HepG2 (cell line): ENCODE measurements around the gene TSNAXIP1. TPM values are rescaled to one million over a fixed set of nuclear protein-coding genes. Genes with fewer than 3 reads are reported as not detected.
A peak's percentile ranks its signal among the peaks of the same experiment; 100 is the strongest.

Experiments used
- ATF2 ChIP-seq: sonication (generic); formaldehyde crosslinking; IDR thresholded peaks from 2 replicates; pipeline ENCODE4 v1.4.0; 2020; ENCODE audit warnings: missing genetic modification reagents
- ATF7 ChIP-seq, 2 experiments: fragments of 450-650 bp in 1 of 2; sonication (generic) in 1 of 2; formaldehyde crosslinking in 1 of 2; IDR thresholded peaks; 2 replicates each; pipeline versions ENCODE4 v1.4.0 to v1.6.1; 2016 to 2020; ENCODE audit warnings: antibody characterized with exemption in 1 of 2, mild to moderate bottlenecking in 1 of 2, missing genetic modification reagents in 1 of 2
- GMEB1 ChIP-seq: sonication (generic); formaldehyde crosslinking; IDR thresholded peaks from 2 replicates; pipeline ENCODE4 v1.5.1; 2020; ENCODE audit warnings: missing genetic modification reagents, mild to moderate bottlenecking, borderline replicate concordance
- HNRNPL ChIP-seq: fragments of 200-400 bp; formaldehyde crosslinking; IDR thresholded peaks from 2 replicates; pipeline ENCODE4 v1.6.1; 2017; ENCODE audit warnings: mild to moderate bottlenecking, low read depth, low read length
- KLF16 ChIP-seq, 2 experiments: sonication (generic) in 1 of 2; formaldehyde crosslinking in 1 of 2; IDR thresholded peaks; 2 replicates each; pipeline versions ENCODE4 v1.6.1 to v1.8.0; 2016 to 2023; ENCODE audit warnings: missing genetic modification reagents in 2 of 2, missing compliant biosample characterization in 1 of 2
- NCOR1 ChIP-seq: fragments of 200-600 bp; sonication (generic); IDR thresholded peaks from 2 replicates; pipeline ENCODE4 v1.7.0; 2017; ENCODE audit warnings: antibody characterized with exemption, low read length, borderline replicate concordance
- PCBP2 ChIP-seq: fragments of 200-400 bp; formaldehyde crosslinking; optimal IDR thresholded peaks from 2 replicates; pipeline ENCODE3; 2018; ENCODE audit warnings: low read length, low read depth; ENCODE audit not compliant: poor library complexity, severe bottlenecking
- RAD51 ChIP-seq: fragments of 450-650 bp; IDR thresholded peaks from 2 replicates; pipeline ENCODE4 v1.6.1; 2016; ENCODE audit warnings: borderline replicate concordance
- RFX1 ChIP-seq: fragments of 450-650 bp; IDR thresholded peaks from 2 replicates; pipeline ENCODE4 v1.6.1; 2017
- RFXANK ChIP-seq: IDR thresholded peaks from 2 replicates; pipeline ENCODE4 v1.6.1; 2016
- U2AF2 ChIP-seq: fragments of 200-400 bp; formaldehyde crosslinking; IDR thresholded peaks from 2 replicates; pipeline ENCODE4 v1.6.1; 2017; ENCODE audit warnings: low read depth, mild to moderate bottlenecking, low read length
- ZKSCAN8 ChIP-seq: IDR thresholded peaks from 2 replicates; pipeline ENCODE4 v1.6.1; 2016; ENCODE audit warnings: borderline replicate concordance, missing genetic modification reagents, missing compliant biosample characterization
- ZNF282 ChIP-seq: fragments of 450-650 bp; IDR thresholded peaks from 2 replicates; pipeline ENCODE4 v1.6.1; 2018; ENCODE audit not compliant: partially characterized antibody
- ZNF350 ChIP-seq: sonication (generic); formaldehyde crosslinking; IDR thresholded peaks from 2 replicates; pipeline ENCODE4 v1.4.0; 2020; ENCODE audit warnings: mild to moderate bottlenecking, low read depth, missing genetic modification reagents, borderline replicate concordance
- ZNF512B ChIP-seq: sonication (generic); formaldehyde crosslinking; IDR thresholded peaks from 2 replicates; pipeline ENCODE4 v1.5.1; 2020; ENCODE audit warnings: missing genetic modification reagents, mild to moderate bottlenecking, borderline replicate concordance
- ZNF598 ChIP-seq: sonication (generic); formaldehyde crosslinking; IDR thresholded peaks from 2 replicates; pipeline ENCODE4 v1.5.1; 2020; ENCODE audit warnings: mild to moderate bottlenecking, missing genetic modification reagents, borderline replicate concordance
- ZNF704 ChIP-seq: sonication (generic); formaldehyde crosslinking; IDR thresholded peaks from 2 replicates; pipeline ENCODE4 v1.8.1; 2023; ENCODE audit warnings: mild to moderate bottlenecking, inconsistent platforms, moderate library complexity, missing genetic modification reagents, borderline replicate concordance
- ZNF770 ChIP-seq: sonication (generic); formaldehyde crosslinking; IDR thresholded peaks from 2 replicates; pipeline ENCODE4 v1.5.0; 2020; ENCODE audit warnings: mild to moderate bottlenecking, missing genetic modification reagents
- ZNF816 ChIP-seq: sonication (generic); formaldehyde crosslinking; IDR thresholded peaks from 2 replicates; pipeline ENCODE4 v1.8.0; 2022; ENCODE audit warnings: missing genetic modification reagents, mild to moderate bottlenecking, borderline replicate concordance
- ZNF879 ChIP-seq: sonication (generic); formaldehyde crosslinking; IDR thresholded peaks from 2 replicates; pipeline ENCODE4 v1.8.1; 2023; ENCODE audit warnings: missing genetic modification reagents
- polyA plus RNA-seq, 8 experiments: library from polyadenylated mRNA; depleted of rRNA in 3 of 8; stranded (reverse) in 7 of 8; unstranded in 1 of 8; fragments of >200 nt; fragmentation: Illumina TruSeq in 4 of 8; extraction: Trizol in 4 of 8; gene quantifications; 2 replicates each; pipeline versions ENCODE4 v1.2.1 to v1.2.3, GENCODE V29; 2011 to 2016; ENCODE audit warnings: low read depth in 4 of 8, missing spikeins in 1 of 8, mixed read lengths in 1 of 8; ENCODE audit not compliant: insufficient read depth in 1 of 8
- total RNA-seq, 5 experiments: library from RNA; depleted of rRNA; stranded (reverse); fragments of >200 nt; fragmentation: Illumina TruSeq; extraction: Trizol; gene quantifications; 2 replicates each; pipeline ENCODE4 v1.2.3, GENCODE V29; 2016; ENCODE audit warnings: low read depth in 1 of 5

TSNAXIP1 gene
- total and polyA plus RNA-seq, 2 of the 13 experiments (the other 11 are each of a cell fraction or from before 2014, with no cell fraction given) = 0.37 to 0.86 TPM

GRCh38 chr16:67804853-67805542, 1.7 kb upstream of the TSNAXIP1 start (continued):
- TF ChIP-seq ZNF770 = peak; percentile 65
- TF ChIP-seq U2AF2 = no peak
- no peak for TF ChIP-seq RFX1
- TF ChIP-seq GMEB1 (CRISPR knock-in tag) = no peak
- peak in 1 of 2 experiments; percentile 48; a peak in 1 of 4 replicates for TF ChIP-seq KLF16 (CRISPR knock-in tag; IDR thresholded peaks at IDR 0.05)
- no peak for TF ChIP-seq ZNF282
- no peak for TF ChIP-seq ZNF512B (CRISPR knock-in tag)
- TF ChIP-seq ATF7 (IDR thresholded peaks at IDR 0.05) = peak; percentile 48; the same call in 1 of the 2 replicates
- TF ChIP-seq ATF7 (CRISPR knock-in tag; IDR thresholded peaks at IDR 0.05) = no peak
- no peak for TF ChIP-seq ZNF350
- TF ChIP-seq ATF2 (CRISPR knock-in tag) = 0 out of 2 replicates have a peak, but pooled peaks have one; percentile 46
- TF ChIP-seq PCBP2 = no peak
- no peak for TF ChIP-seq RFXANK (CRISPR knock-in tag)
- TF ChIP-seq ZNF704 (CRISPR knock-in tag) = no peak
- peak; percentile 59 for TF ChIP-seq RAD51
- no peak for TF ChIP-seq HNRNPL
- no peak for TF ChIP-seq ZNF879 (CRISPR knock-in tag)
- no peak for TF ChIP-seq NCOR1
- TF ChIP-seq ZNF816 (CRISPR knock-in tag) = 0 out of 2 replicates have a peak, but pooled peaks have one; percentile 10
- peak; percentile 26; the same call in 1 of the 2 replicates for TF ChIP-seq ZKSCAN8 (CRISPR knock-in tag)
- no peak for TF ChIP-seq ZNF598
